Gastroesophageal sphincter (tissue), 4 donors: ENCODE data around the gene NAA10. TPM values are rescaled to one million over a fixed set of nuclear protein-coding genes. Genes with fewer than 3 reads are reported as not detected.

Source experiments
- ATAC-seq: fragments of 150-250 bp; one replicate; pipeline ENCODE4 v1.9.1; 2016; ENCODE audit warnings: mild to moderate bottlenecking, moderate library complexity
- H3K27ac ChIP-seq, 4 donors: fragments of 200-600 bp; sonication (generic) in 3 of 4; 1 replicate in 3 of 4; 2 replicates in 1 of 4; pipeline ENCODE4 v1.5.1; 2016 to 2019
- H3K27me3 ChIP-seq: fragments of 200-600 bp; sonication (generic); one replicate; pipeline ENCODE4 v1.5.1; 2019
- H3K36me3 ChIP-seq, 2 donors: fragments of 200-600 bp; sonication (generic); one replicate each; pipeline ENCODE4 v1.5.1; 2019; ENCODE audit warnings: control low read depth in 1 of 2
- H3K4me1 ChIP-seq, 3 donors: fragments of 200-600 bp; sonication (generic); 1 replicate in 2 of 3; 2 replicates in 1 of 3; pipeline ENCODE4 v1.5.1; 2016 to 2019; ENCODE audit warnings: control low read depth in 2 of 3
- H3K4me3 ChIP-seq, 2 donors: fragments of 200-600 bp; sonication (generic); one replicate each; pipeline ENCODE4 v1.5.1; 2019; ENCODE audit warnings: mild to moderate bottlenecking in 1 of 2, moderate library complexity in 1 of 2
- H3K9me3 ChIP-seq, 3 donors: fragments of 200-600 bp; sonication (generic); one replicate each; pipeline ENCODE4 v1.5.1; 2017 to 2019; ENCODE audit warnings: control low read depth in 2 of 3
- EP300 ChIP-seq: sonication (generic); formaldehyde crosslinking; IDR thresholded peaks from one replicate; pipeline ENCODE4 v1.6.1; 2017; ENCODE audit warnings: antibody characterized with exemption, mild to moderate bottlenecking
- POLR2A ChIP-seq, 2 donors: fragments of 450-650 bp; IDR thresholded peaks; one replicate each; pipeline ENCODE4 v1.6.1; 2017; ENCODE audit warnings: antibody characterized with exemption in 2 of 2, mild to moderate bottlenecking in 2 of 2, moderate library complexity in 1 of 2
- POLR2AphosphoS5 ChIP-seq: sonication (generic); formaldehyde crosslinking; IDR thresholded peaks from one replicate; pipeline ENCODE4 v1.6.1; 2017; ENCODE audit warnings: antibody characterized with exemption
- WGBS, 2 donors: methylation state at CpG; one replicate each; pipeline ENCODE4 v1.1.5; 2018; ENCODE audit warnings: low coverage in 1 of 2; 5-methylcytosine and 5-hydroxymethylcytosine counted together
- total RNA-seq, 4 donors: library from RNA; depleted of rRNA; stranded (reverse); fragments of >200 nt; gene quantifications; one replicate each; pipeline ENCODE4 v1.1.0, GENCODE V29; 2016
- TF ChIP-seq, protein P1 (sequence below), 4 experiments: fragments of 200-600 bp in 2 of 4; fragments of 450-650 bp in 2 of 4; sonication (generic) in 1 of 4; IDR thresholded peaks; one replicate each; pipeline ENCODE4 v1.5.1; 2017 to 2019; ENCODE audit warnings: antibody characterized with exemption in 4 of 4, mild to moderate bottlenecking in 2 of 4, moderate library complexity in 2 of 4

Gene NAA10
- total RNA-seq, 4 donors from 2014 or later: 68.3 to 103 (median 89.2) TPM

DNA sequence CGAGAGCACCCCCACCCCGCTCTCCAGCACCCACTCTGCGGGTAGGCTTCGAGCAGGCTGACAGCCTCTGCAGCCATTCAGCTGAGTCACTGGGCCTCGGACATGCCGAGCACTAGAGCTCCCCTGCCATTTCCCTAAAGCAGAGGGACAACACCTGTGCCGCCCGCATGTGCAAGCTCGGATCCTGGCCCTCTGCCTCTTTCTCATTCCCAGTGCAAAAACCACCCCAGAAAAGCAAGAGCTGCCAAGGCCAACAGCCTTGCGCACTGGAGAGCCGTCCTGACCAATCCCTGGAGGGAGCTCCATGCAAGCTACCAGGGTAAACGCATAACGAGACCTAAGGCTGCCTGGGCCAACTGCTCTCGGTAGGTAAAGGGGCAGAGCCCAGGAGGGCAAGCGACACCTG, 31.4 kb upstream of the NAA10 start:
- peaks cover 0 to 31% of the 10 kb centered on the region in 2 donors for H3K36me3 ChIP-seq
- TF ChIP-seq EP300 (no peak), POLR2AphosphoS5 (no peak), POLR2A (IDR thresholded peaks at IDR 0.05) (no peak)
- TF ChIP-seq, protein P1, sequence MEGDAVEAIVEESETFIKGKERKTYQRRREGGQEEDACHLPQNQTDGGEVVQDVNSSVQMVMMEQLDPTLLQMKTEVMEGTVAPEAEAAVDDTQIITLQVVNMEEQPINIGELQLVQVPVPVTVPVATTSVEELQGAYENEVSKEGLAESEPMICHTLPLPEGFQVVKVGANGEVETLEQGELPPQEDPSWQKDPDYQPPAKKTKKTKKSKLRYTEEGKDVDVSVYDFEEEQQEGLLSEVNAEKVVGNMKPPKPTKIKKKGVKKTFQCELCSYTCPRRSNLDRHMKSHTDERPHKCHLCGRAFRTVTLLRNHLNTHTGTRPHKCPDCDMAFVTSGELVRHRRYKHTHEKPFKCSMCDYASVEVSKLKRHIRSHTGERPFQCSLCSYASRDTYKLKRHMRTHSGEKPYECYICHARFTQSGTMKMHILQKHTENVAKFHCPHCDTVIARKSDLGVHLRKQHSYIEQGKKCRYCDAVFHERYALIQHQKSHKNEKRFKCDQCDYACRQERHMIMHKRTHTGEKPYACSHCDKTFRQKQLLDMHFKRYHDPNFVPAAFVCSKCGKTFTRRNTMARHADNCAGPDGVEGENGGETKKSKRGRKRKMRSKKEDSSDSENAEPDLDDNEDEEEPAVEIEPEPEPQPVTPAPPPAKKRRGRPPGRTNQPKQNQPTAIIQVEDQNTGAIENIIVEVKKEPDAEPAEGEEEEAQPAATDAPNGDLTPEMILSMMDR (IDR thresholded peaks at IDR 0.05): no peak
- peak overlapping the region in 3 of 4 donors; percentile 97 to 99 (median 99) for H3K27ac ChIP-seq
- H3K4me1 ChIP-seq: peaks cover 2 to 58% (median 34%) of the 10 kb centered on the region in 3 donors
- ATAC-seq: peak; percentile 2
- no peaks in the 10 kb centered on the region for H3K9me3 ChIP-seq
- 78% methylated on average over 4 of the region's 15 CpGs; no CpG with 5 or more reads in 1 of the 2 donors for WGBS, 2 donors
- H3K27me3 ChIP-seq: no peaks in the 10 kb centered on the region
- no peak overlapping the region for H3K4me3 ChIP-seq

DNA sequence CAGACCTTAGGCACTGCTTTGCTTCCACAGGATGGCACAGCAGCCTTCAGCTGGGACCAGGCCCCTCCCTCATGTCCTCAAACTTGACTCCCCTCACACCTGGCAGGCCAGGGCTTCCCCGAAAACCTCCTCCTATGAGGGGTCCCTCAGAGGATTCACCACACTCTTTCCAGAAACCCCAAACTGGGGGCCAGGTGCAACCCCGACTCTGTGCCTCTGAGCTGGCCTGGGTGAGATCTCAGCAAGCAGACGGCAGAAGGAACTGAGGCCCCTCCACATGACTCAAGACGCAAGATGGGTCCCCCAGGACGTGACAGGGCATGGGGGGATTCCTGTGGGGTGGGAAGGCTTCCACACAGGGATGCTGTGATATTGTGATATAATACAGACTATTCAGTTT, 30.6 kb upstream of the NAA10 start:
- TF ChIP-seq POLR2AphosphoS5: no peak
- TF ChIP-seq EP300: no peak
- TF ChIP-seq, protein P1 (IDR thresholded peaks at IDR 0.05): no peak
- TF ChIP-seq POLR2A (IDR thresholded peaks at IDR 0.05): no peak
- H3K27me3 ChIP-seq: no peaks in the 10 kb centered on the region
- no peaks in the 10 kb centered on the region for H3K9me3 ChIP-seq
- H3K4me1 ChIP-seq: peaks cover 2 to 58% (median 34%) of the 10 kb centered on the region in 3 donors
- no CpG with 5 or more reads among the region's 5 CpGs for WGBS, 2 donors
- peaks cover 0 to 40% of the 10 kb centered on the region in 2 donors for H3K36me3 ChIP-seq
- no peak overlapping the region for H3K4me3 ChIP-seq
- peak overlapping the region in 2 of 4 donors; percentile 97 to 99 for H3K27ac ChIP-seq
- ATAC-seq: no peak

DNA sequence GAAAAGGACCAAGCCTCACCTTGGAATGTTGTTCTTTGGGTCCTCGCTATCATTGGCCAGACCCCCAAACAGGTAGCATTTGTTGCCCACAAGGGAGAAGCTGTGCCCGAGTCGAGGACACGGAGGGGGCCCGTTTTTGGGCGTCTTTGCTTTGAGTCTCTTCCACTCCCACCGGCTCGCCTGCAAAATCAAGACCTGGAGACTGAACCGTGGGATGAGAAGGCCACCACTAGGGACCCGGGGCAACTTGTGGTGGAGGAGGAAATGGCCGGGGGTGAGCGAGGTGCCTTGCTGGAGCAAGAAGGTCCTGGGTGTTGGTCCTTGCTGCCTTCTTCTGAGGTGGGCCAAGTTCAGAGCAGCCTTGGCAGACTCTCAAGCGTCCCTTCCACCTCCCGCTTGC, 29.3 kb upstream of the NAA10 start:
- Histone ChIP-seq H3K9me3 (no peaks in the 10 kb centered on the region), H3K27me3 (no peaks in the 10 kb centered on the region), H3K4me3 (no peak overlapping the region), H3K27ac (no peak overlapping the region), H3K36me3 (peaks cover 0 to 53% of the 10 kb centered on the region in 2 donors), H3K4me1 (peaks cover 2 to 50% (median 28%) of the 10 kb centered on the region in 3 donors)
- TF ChIP-seq EP300 (no peak), POLR2A (IDR thresholded peaks at IDR 0.05) (no peak), POLR2AphosphoS5 (no peak)
- TF ChIP-seq, protein P1 (IDR thresholded peaks at IDR 0.05): no peak
- no peak for ATAC-seq
- WGBS, 2 donors: no CpG with 5 or more reads among the region's 14 CpGs

DNA sequence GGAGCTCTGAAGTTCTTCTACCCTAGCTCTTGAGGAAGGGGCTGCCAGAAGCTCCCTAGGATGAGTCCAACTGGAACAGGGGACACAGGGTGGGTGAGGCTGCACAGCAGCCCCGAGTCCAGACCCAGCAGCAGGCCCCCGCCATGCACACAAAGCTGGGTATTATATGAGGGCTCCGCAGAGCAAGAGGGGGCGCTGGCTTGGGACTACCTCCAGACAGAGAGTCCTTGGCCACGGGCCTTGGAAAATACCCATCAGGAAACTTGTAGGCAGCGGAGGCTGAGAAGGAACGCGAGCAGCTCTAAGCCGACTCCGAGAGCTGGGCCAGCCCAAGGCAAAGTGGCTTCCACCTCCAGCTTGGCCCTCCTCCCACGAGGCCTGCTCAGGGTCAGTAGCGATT, 28.7 kb upstream of the NAA10 start:
- Histone ChIP-seq H3K27me3 (no peaks in the 10 kb centered on the region), H3K4me3 (no peak overlapping the region), H3K27ac (no peak overlapping the region), H3K36me3 (peaks cover 0 to 58% of the 10 kb centered on the region in 2 donors), H3K9me3 (no peaks in the 10 kb centered on the region), H3K4me1 (peaks cover 2 to 45% (median 23%) of the 10 kb centered on the region in 3 donors)
- TF ChIP-seq, protein P1 (IDR thresholded peaks at IDR 0.05): no peak
- TF ChIP-seq POLR2AphosphoS5 (no peak), POLR2A (IDR thresholded peaks at IDR 0.05) (no peak), EP300 (no peak)
- WGBS, 2 donors: 60% methylated on average over 1 of the region's 12 CpGs; no CpG with 5 or more reads in 1 of the 2 donors
- ATAC-seq: no peak

DNA sequence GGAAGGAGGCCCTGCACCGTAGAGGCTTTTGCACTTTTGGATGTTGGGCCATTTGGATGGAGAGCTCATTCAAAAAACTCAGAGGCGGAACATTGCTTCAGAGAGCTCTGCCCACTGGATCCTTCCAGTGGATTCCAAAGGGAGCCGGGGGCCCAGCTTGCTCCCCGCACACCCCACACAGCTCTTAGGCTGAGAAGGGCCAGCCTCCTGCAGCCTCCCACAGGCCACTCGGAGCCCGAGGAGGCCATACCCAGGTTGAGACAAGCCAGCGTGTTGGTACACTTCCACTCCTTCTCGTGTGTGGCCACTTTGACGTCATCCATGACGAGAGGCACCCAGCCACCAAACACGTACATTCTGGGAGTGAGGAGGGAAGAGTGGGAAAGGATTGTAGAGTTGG, 26.5 kb upstream of the NAA10 start:
- peaks cover 0 to 81% of the 10 kb centered on the region in 2 donors for H3K36me3 ChIP-seq
- no peak for ATAC-seq
- peak overlapping the region in 2 of 4 donors; percentile 17 to 22 for H3K27ac ChIP-seq
- H3K27me3 ChIP-seq: no peaks in the 10 kb centered on the region
- H3K9me3 ChIP-seq: no peaks in the 10 kb centered on the region
- TF ChIP-seq, protein P1 (IDR thresholded peaks at IDR 0.05): no peak
- no peak for TF ChIP-seq POLR2AphosphoS5
- no peak for TF ChIP-seq POLR2A (IDR thresholded peaks at IDR 0.05)
- TF ChIP-seq EP300: no peak
- no peak overlapping the region for H3K4me3 ChIP-seq
- 60% methylated on average over 4 of the region's 11 CpGs; no CpG with 5 or more reads in 1 of the 2 donors for WGBS, 2 donors
- peaks cover 0 to 22% (median 5%) of the 10 kb centered on the region in 3 donors for H3K4me1 ChIP-seq
